ENCODE measurements around the gene MUC6. TPM values are rescaled to one million over a fixed set of nuclear protein-coding genes. Genes with fewer than 3 reads are reported as not detected.

The MUC6 gene
- total and polyA plus RNA-seq, 9 of the 15 experiments (the other 6 are each of a cell fraction or from before 2014, with no cell fraction given): not detected

GRCh38 chr11:976431-977160 lies 59.9 kb downstream of the MUC6 start:
- H3K4me3 ChIP-seq: no peak overlapping the region
- CTCF ChIA-PET (ENCODE audit: low intra/inter-chr PET ratio): no interaction called here
- no peak overlapping the region; a peak in 1 of 4 replicates for H3K9ac ChIP-seq (ENCODE audit: insufficient read depth in 1 of 2, low read depth in 2 of 2, low read length in 2 of 2)
- intact Hi-C loops (cut with micrococcal nuclease) (no loop called here), in situ Hi-C loops (cut with MboI) (no loop called here)
- H4K20me1 ChIP-seq (replicated peaks; ENCODE audit: control insufficient read depth, insufficient read depth, low read length): no peaks in the 10 kb centered on the region
- H3K27me3 ChIP-seq (ENCODE audit: control insufficient read depth in 2 of 2, insufficient read depth in 2 of 2, low read length in 2 of 2): no peaks in the 10 kb centered on the region
- H3K79me2 ChIP-seq (ENCODE audit: control insufficient read depth, insufficient read depth, low read length): no peaks in the 10 kb centered on the region
- no peaks in the 10 kb centered on the region for H3K9me3 ChIP-seq (replicated peaks; ENCODE audit: control insufficient read depth, insufficient read depth, low read depth, low read length)
- WGBS (ENCODE audit: insufficient coverage, low coverage, missing lambda C conversion rate): 86% methylated on average over 19 of the region's 26 CpGs
- FAIRE-seq: no peak
- H3K36me3 ChIP-seq (ENCODE audit: control insufficient read depth, insufficient read depth, low read length): peaks cover 53% of the 10 kb centered on the region; the same call in 2 of the 3 replicates
- DNase-seq (ENCODE audit: extremely low read depth in 1 of 4, low spot score in 3 of 4): peak in 1 of 4 experiments; percentile 34
- POLR2A ChIA-PET: no interaction called here
- no peak overlapping the region for H2AFZ ChIP-seq (ENCODE audit: low read depth, low read length)
- BruUV-seq (replicated peaks): no TSS peak
- TF ChIP-seq, protein P1, sequence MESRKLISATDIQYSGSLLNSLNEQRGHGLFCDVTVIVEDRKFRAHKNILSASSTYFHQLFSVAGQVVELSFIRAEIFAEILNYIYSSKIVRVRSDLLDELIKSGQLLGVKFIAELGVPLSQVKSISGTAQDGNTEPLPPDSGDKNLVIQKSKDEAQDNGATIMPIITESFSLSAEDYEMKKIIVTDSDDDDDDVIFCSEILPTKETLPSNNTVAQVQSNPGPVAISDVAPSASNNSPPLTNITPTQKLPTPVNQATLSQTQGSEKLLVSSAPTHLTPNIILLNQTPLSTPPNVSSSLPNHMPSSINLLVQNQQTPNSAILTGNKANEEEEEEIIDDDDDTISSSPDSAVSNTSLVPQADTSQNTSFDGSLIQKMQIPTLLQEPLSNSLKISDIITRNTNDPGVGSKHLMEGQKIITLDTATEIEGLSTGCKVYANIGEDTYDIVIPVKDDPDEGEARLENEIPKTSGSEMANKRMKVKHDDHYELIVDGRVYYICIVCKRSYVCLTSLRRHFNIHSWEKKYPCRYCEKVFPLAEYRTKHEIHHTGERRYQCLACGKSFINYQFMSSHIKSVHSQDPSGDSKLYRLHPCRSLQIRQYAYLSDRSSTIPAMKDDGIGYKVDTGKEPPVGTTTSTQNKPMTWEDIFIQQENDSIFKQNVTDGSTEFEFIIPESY (CRISPR knock-in tag; IDR thresholded peaks at IDR 0.05): peak; percentile 71; the same call in 1 of the 2 replicates
- TF ChIP-seq ETV1 (tag; conservative IDR thresholded peaks at IDR 0.05; ENCODE audit: low read depth): no peak
- TF ChIP-seq THRB (CRISPR knock-in tag; conservative IDR thresholded peaks at IDR 0.05): no peak
- H3K4me1 ChIP-seq (replicated peaks in 1 of 2; ENCODE audit: control insufficient read depth in 2 of 2, insufficient read depth in 2 of 2, low read length in 2 of 2): peaks cover 0 to 32% of the 10 kb centered on the region in 2 experiments; a peak in 2 of 5 replicates
- no peaks in the 10 kb centered on the region for H3K9me1 ChIP-seq (ENCODE audit: control insufficient read depth, insufficient read depth, low read length)
- no peak overlapping the region for H3K27ac ChIP-seq (ENCODE audit: extremely low read depth, low read depth, low read length)
- no peak overlapping the region for H3K4me2 ChIP-seq (ENCODE audit: insufficient read depth, low read length)
- no peak; the same call in 2 of the 3 replicates for ATAC-seq

Measured in K562 (cell line).